Parathyroid adenoma (tissue), 2 donors: ENCODE measurements around the gene MOV10.

ENCODE experiments used
- H2AFZ ChIP-seq: fragments of 300-600 bp; sonication (generic); one replicate; pipeline ENCODE4 v1.7.0; 2017; ENCODE audit warnings: antibody characterized with exemption, mild to moderate bottlenecking
- H3K27ac ChIP-seq: fragments of 300-600 bp; sonication (generic); one replicate; pipeline ENCODE4 v1.7.0; 2017
- H3K27me3 ChIP-seq: fragments of 300-600 bp; sonication (generic); one replicate; pipeline ENCODE4 v1.7.0; 2017; ENCODE audit warnings: low read length; ENCODE audit not compliant: control insufficient read depth, insufficient read depth
- H3K36me3 ChIP-seq: fragments of 300-600 bp; sonication (generic); one replicate; pipeline ENCODE4 v1.7.0; 2017; ENCODE audit warnings: low read length; ENCODE audit not compliant: control insufficient read depth, insufficient read depth
- H3K4me1 ChIP-seq: fragments of 300-600 bp; sonication (generic); one replicate; pipeline ENCODE4 v1.7.0; 2017; ENCODE audit warnings: control low read depth
- H3K4me2 ChIP-seq: fragments of 300-600 bp; sonication (generic); one replicate; pipeline ENCODE4 v1.7.0; 2017; ENCODE audit warnings: low read length
- H3K4me3 ChIP-seq: fragments of 300-600 bp; sonication (generic); one replicate; pipeline ENCODE4 v1.7.0; 2017; ENCODE audit warnings: low read depth, low read length
- H3K79me2 ChIP-seq: fragments of 300-600 bp; sonication (generic); one replicate; pipeline ENCODE4 v1.7.0; 2017; ENCODE audit warnings: control low read depth
- H3K9ac ChIP-seq: fragments of 300-600 bp; sonication (generic); one replicate; pipeline ENCODE4 v1.7.0; 2017; ENCODE audit warnings: mild to moderate bottlenecking
- H3K9me3 ChIP-seq: fragments of 300-600 bp; sonication (generic); one replicate; pipeline ENCODE4 v1.7.0; 2017; ENCODE audit warnings: low read length; ENCODE audit not compliant: control insufficient read depth
- TF ChIP-seq, protein P1 (sequence below): fragments of 300-600 bp; sonication (generic); IDR thresholded peaks from one replicate; pipeline ENCODE4 v1.7.0; 2017; ENCODE audit warnings: antibody characterized with exemption, mild to moderate bottlenecking
- donor health status: primary hyperparathyroidism.

Gene MOV10

DNA sequence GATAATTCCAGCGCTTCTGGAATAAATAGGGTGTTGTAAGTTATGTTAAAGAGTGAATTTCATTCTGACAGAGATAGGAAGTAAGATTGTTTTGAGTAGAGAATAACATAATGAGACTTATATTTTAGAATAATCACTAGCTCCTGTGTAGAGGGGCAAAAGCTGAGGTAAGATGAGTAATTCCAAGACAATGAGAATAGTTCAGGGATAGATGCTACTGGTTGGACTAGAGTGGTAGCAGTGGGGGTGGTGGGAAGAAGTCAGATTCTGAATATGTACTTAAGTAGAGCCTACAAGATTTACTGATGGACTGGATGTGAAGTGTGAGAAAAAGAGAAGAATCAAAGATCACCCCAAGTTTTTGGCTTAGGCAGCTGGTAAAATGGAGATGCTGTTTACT lies 23.3 kb upstream of the MOV10 start:
- Histone ChIP-seq H3K9me3 (no peaks in the 10 kb centered on the region), H3K27ac (no peak overlapping the region), H3K79me2 (peaks cover 1% of the 10 kb centered on the region), H2AFZ (no peak overlapping the region), H3K4me3 (no peak overlapping the region), H3K4me2 (no peak overlapping the region), H3K36me3 (no peaks in the 10 kb centered on the region), H3K4me1 (no peaks in the 10 kb centered on the region), H3K27me3 (no peaks in the 10 kb centered on the region), H3K9ac (no peak overlapping the region)
- TF ChIP-seq, protein P1, sequence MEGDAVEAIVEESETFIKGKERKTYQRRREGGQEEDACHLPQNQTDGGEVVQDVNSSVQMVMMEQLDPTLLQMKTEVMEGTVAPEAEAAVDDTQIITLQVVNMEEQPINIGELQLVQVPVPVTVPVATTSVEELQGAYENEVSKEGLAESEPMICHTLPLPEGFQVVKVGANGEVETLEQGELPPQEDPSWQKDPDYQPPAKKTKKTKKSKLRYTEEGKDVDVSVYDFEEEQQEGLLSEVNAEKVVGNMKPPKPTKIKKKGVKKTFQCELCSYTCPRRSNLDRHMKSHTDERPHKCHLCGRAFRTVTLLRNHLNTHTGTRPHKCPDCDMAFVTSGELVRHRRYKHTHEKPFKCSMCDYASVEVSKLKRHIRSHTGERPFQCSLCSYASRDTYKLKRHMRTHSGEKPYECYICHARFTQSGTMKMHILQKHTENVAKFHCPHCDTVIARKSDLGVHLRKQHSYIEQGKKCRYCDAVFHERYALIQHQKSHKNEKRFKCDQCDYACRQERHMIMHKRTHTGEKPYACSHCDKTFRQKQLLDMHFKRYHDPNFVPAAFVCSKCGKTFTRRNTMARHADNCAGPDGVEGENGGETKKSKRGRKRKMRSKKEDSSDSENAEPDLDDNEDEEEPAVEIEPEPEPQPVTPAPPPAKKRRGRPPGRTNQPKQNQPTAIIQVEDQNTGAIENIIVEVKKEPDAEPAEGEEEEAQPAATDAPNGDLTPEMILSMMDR, result no peak

DNA sequence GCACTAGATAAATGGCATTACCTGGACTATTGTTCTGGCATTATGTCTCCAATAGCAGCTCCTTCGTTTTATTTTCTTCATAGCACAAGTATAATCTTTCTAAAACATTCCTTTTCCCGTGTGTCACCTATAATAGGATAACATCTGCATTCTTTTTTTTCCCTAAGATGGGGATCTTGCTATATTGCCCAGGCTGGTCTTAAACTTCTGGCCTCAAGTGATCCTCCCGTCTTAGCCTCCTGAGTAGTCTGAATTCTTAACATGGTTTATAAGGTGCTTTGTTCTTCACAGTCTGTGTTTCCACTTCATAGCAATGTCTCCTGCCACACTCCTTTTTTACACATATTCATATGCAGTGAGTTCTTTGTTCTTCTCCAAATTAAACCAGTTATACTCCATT lies 8.6 kb upstream of the MOV10 start:
- H3K79me2 ChIP-seq, result no peaks in the 10 kb centered on the region
- H3K27me3 ChIP-seq, result no peaks in the 10 kb centered on the region
- H3K36me3 ChIP-seq, result no peaks in the 10 kb centered on the region
- no peak overlapping the region for H3K4me3 ChIP-seq
- H2AFZ ChIP-seq, result no peak overlapping the region
- no peak overlapping the region for H3K27ac ChIP-seq
- no peak overlapping the region for H3K4me2 ChIP-seq
- H3K9me3 ChIP-seq, result no peaks in the 10 kb centered on the region
- H3K9ac ChIP-seq, result no peak overlapping the region
- TF ChIP-seq, protein P1, result no peak
- H3K4me1 ChIP-seq, result no peaks in the 10 kb centered on the region

DNA sequence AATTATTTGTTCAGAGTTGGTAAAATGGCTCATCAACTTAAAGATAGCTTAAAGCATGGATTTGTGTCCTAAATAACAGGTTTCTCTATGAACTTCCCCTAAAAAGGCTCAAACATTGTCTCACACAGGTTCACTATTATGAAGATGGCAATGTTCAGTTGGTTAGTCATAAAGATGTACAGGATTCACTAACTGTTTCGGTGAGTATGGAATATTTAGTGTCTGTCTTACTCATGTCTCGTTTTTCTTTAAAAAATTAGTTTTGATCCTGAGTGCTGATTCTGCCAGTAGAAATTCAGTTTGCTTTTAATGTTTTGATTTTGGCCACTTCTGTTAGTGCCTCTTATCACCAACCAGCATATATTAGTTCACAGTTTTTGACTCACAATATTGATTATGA lies 7.5 kb upstream of the MOV10 start:
- Histone ChIP-seq H3K27me3 (no peaks in the 10 kb centered on the region), H3K36me3 (no peaks in the 10 kb centered on the region), H3K4me2 (no peak overlapping the region), H3K9me3 (no peaks in the 10 kb centered on the region), H3K4me3 (no peak overlapping the region), H3K27ac (no peak overlapping the region), H2AFZ (no peak overlapping the region), H3K4me1 (no peaks in the 10 kb centered on the region), H3K79me2 (no peaks in the 10 kb centered on the region), H3K9ac (no peak overlapping the region)
- TF ChIP-seq, protein P1, result no peak

DNA sequence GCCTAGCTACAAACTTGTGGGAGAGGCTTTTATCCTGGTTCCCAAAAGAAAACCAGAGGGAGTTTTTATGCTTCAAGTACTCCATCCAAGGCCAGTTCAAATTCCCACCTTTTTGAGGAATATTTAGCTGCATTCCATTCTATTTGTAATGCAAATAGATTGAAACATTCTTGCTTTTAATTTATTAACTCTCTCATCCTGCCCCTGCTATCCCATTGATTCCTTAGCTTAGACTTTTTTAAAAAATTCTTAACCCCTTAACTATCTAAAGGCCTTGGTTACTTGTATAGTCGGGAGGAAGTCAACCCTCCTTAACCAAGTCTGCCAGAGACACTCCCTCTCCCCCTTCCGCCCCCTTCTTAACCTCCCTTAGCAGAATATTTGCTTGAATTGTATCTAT lies 2.5 kb upstream of the MOV10 start:
- Histone ChIP-seq H2AFZ (no peak overlapping the region), H3K27me3 (no peaks in the 10 kb centered on the region), H3K4me1 (peaks cover 6% of the 10 kb centered on the region), H3K27ac (no peak overlapping the region), H3K9ac (no peak overlapping the region), H3K36me3 (no peaks in the 10 kb centered on the region), H3K4me3 (no peak overlapping the region), H3K79me2 (peaks cover 3% of the 10 kb centered on the region), H3K4me2 (no peak overlapping the region), H3K9me3 (no peaks in the 10 kb centered on the region)
- TF ChIP-seq, protein P1, result no peak

DNA sequence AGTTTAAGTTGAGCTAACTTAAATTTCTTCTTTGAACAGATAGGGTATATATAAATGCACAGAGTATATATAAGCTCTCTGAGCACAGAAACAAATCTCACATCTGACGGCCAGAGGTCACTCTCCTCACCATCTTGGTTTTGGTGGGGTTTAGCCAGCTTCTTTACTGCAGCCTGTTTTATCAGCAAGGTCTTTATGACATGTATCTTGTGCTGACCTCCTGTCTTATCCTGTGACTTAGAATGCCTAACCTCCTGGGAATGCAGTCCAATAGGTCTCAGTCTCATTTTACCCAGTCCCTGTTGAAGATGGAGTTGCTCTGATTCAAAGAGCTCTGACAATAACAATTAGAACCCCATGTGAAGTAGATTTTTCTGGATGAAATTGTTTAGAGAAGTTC lies 1.6 kb upstream of the MOV10 start:
- Histone ChIP-seq H3K4me2 (no peak overlapping the region), H3K4me1 (peaks cover 6% of the 10 kb centered on the region), H3K9me3 (no peaks in the 10 kb centered on the region), H3K27ac (no peak overlapping the region), H3K4me3 (no peak overlapping the region), H3K9ac (no peak overlapping the region), H3K79me2 (peaks cover 3% of the 10 kb centered on the region), H3K36me3 (no peaks in the 10 kb centered on the region), H3K27me3 (no peaks in the 10 kb centered on the region), H2AFZ (no peak overlapping the region)
- TF ChIP-seq, protein P1, result no peak
